Activated gamma-delta T cell (primary cell): Measurements from ENCODE around the gene PLSCR3.

Source experiments
- DNase-seq: peaks from one replicate; lab custom pipeline; 2025; lab: John Stamatoyannopoulos, UW

Gene PLSCR3

GRCh38 chr17:7426896-7427489 is 32.7 kb upstream of the PLSCR3 start:
- no peak for DNase-seq

GRCh38 chr17:7426203-7426863 is 32.0 kb upstream of the PLSCR3 start:
- DNase-seq = no peak

GRCh38 chr17:7425756-7426155 is 31.4 kb upstream of the PLSCR3 start:
- DNase-seq = no peak

GRCh38 chr17:7425316-7425715 is 31.0 kb upstream of the PLSCR3 start, which contains the start of gene SPEM2:
SPEM2 (plus strand) TSS chr17:7425616; CDS start chr17:7425689, 73 bp downstream.
- DNase-seq = no peak

GRCh38 chr17:7423679-7424078 is 29.4 kb upstream of the PLSCR3 start:
- no peak for DNase-seq

GRCh38 chr17:7421186-7421585 is 26.9 kb upstream of the PLSCR3 start:
- DNase-seq = no peak

GRCh38 chr17:7419819-7420610 is 25.7 kb upstream of the PLSCR3 start, which contains the start of gene SPEM1:
SPEM1 (plus strand) TSS chr17:7420324; CDS start chr17:7420385, 61 bp downstream.
- no peak for DNase-seq

- no peak for DNase-seq
Observed at GRCh38 chr17:7418472-7419152, 24.3 kb upstream of the PLSCR3 start.

- no peak for DNase-seq
Observed at GRCh38 chr17:7417056-7417655, 22.8 kb upstream of the PLSCR3 start.

- no peak for DNase-seq
Observed at GRCh38 chr17:7416323-7416722, 22.0 kb upstream of the PLSCR3 start.

GRCh38 chr17:7415784-7416183 is 21.5 kb upstream of the PLSCR3 start:
- no peak for DNase-seq

GRCh38 chr17:7414837-7415236 is 20.5 kb upstream of the PLSCR3 start:
- DNase-seq = no peak

GRCh38 chr17:7413346-7413985 is 19.1 kb upstream of the PLSCR3 start:
- no peak for DNase-seq

- no peak for DNase-seq
Observed at GRCh38 chr17:7411427-7411750, 17.1 kb upstream of the PLSCR3 start.

- no peak for DNase-seq
Observed at GRCh38 chr17:7410634-7411426, 16.5 kb upstream of the PLSCR3 start.

GRCh38 chr17:7409716-7410115 is 15.4 kb upstream of the PLSCR3 start:
- DNase-seq = no peak

- DNase-seq = no peak
Observed at GRCh38 chr17:7408863-7409262, 14.5 kb upstream of the PLSCR3 start.

GRCh38 chr17:7408252-7408727 is 14.0 kb upstream of the PLSCR3 start:
- peak; percentile 26 for DNase-seq

GRCh38 chr17:7407485-7408251 is 13.3 kb upstream of the PLSCR3 start, which contains the start of gene NLGN2:
NLGN2 (plus strand) TSS chr17:7407845; CDS start chr17:7408256, 411 bp downstream.
- no peak for DNase-seq

- no peak for DNase-seq
Observed at GRCh38 chr17:7407082-7407481, 12.8 kb upstream of the PLSCR3 start.
